ENCODE results near the gene NSMCE1. TPM values are rescaled to one million over a fixed set of nuclear protein-coding genes. Genes with fewer than 3 reads are reported as not detected.
"Not testable (repeated sequence)": the region's sequence is repeated elsewhere in the genome, so short reads cannot be mapped to it uniquely, and the experiment has no call there.

NSMCE1 gene
- total RNA-seq, 2 donors from 2014 or later: 44.4 to 44.7 TPM

- peak; percentile 92 for ATAC-seq
- DNase-seq: peak in 1 of 2 donors; percentile 63
- intact Hi-C loops (cut with DNase I, micrococcal nuclease): no loop called here
These were observed 54.2 kb downstream of the NSMCE1 start for GRCh38 chr16:27214084-27214961.

GRCh38 chr16:27211026-27211425 is 57.5 kb downstream of the NSMCE1 start:
- ATAC-seq: no peak
- DNase-seq: no peak
- intact Hi-C loops (cut with DNase I, micrococcal nuclease): no loop called here

- ATAC-seq (no peak), DNase-seq (no peak)
- intact Hi-C loops (cut with DNase I, micrococcal nuclease): no loop called here
These were observed 58.4 kb downstream of the NSMCE1 start for GRCh38 chr16:27210174-27210573.

GRCh38 chr16:27209591-27209990 is 59.0 kb downstream of the NSMCE1 start:
- DNase-seq (no peak), ATAC-seq (no peak)
- intact Hi-C loops (cut with DNase I, micrococcal nuclease): no loop called here

GRCh38 chr16:27208796-27209195 is 59.8 kb downstream of the NSMCE1 start:
- no peak for DNase-seq
- peak; percentile 80 for ATAC-seq
- intact Hi-C loops (cut with DNase I, micrococcal nuclease): no loop called here

- DNase-seq (no peak), ATAC-seq (peak; percentile 48)
- intact Hi-C loops (cut with DNase I, micrococcal nuclease): no loop called here
These were observed 60.4 kb downstream of the NSMCE1 start for GRCh38 chr16:27208081-27208680.

- DNase-seq; ATAC-seq; intact Hi-C loops (cut with DNase I, micrococcal nuclease): not testable (repeated sequence)
These were observed 61.5 kb downstream of the NSMCE1 start for GRCh38 chr16:27207121-27207520.

GRCh38 chr16:27205423-27206065 is 63.0 kb downstream of the NSMCE1 start:
- no peak for DNase-seq
- no peak for ATAC-seq
- intact Hi-C loops (cut with DNase I, micrococcal nuclease): no loop called here

- intact Hi-C loops (cut with DNase I, micrococcal nuclease): no loop called here
- ATAC-seq (no peak), DNase-seq (no peak)
These were observed 64.2 kb downstream of the NSMCE1 start for GRCh38 chr16:27204312-27204915.

- intact Hi-C loops (cut with DNase I, micrococcal nuclease): no loop called here
- peak; percentile 91 for ATAC-seq
- peak; percentile 99 to 100 for DNase-seq
These were observed 64.9 kb downstream of the NSMCE1 start, which contains the start of gene KDM8 for GRCh38 chr16:27203507-27204311. TSS of gene KDM8 (plus strand) at chr16:27203526. CDS start at chr16:27210124, 6,598 bp downstream.

- intact Hi-C loops (cut with DNase I, micrococcal nuclease): no loop called here
- peak; percentile 82 for ATAC-seq
- peak; percentile 95 to 97 for DNase-seq
These were observed 65.6 kb downstream of the NSMCE1 start for GRCh38 chr16:27202923-27203506.

GRCh38 chr16:27200914-27201313 is 67.7 kb downstream of the NSMCE1 start:
- ATAC-seq; intact Hi-C loops (cut with DNase I, micrococcal nuclease); DNase-seq: not testable (repeated sequence)

GRCh38 chr16:27199736-27200135 is 68.8 kb downstream of the NSMCE1 start:
- intact Hi-C loops (cut with DNase I, micrococcal nuclease): no loop called here
- ATAC-seq (no peak), DNase-seq (no peak)

GRCh38 chr16:27199235-27199586 is 69.4 kb downstream of the NSMCE1 start:
- intact Hi-C loops (cut with DNase I, micrococcal nuclease): no loop called here
- ATAC-seq: no peak

GRCh38 chr16:27198451-27199234 is 69.9 kb downstream of the NSMCE1 start:
- intact Hi-C loops (cut with DNase I, micrococcal nuclease): no loop called here
- DNase-seq (no peak), ATAC-seq (no peak)

More at GRCh38 chr16:27199235-27199586, 69.4 kb downstream of the NSMCE1 start:
- DNase-seq: no peak

GRCh38 chr16:27197004-27197403 is 71.6 kb downstream of the NSMCE1 start:
- no peak for ATAC-seq
- intact Hi-C loops (cut with DNase I, micrococcal nuclease): no loop called here
- no peak for DNase-seq

GRCh38 chr16:27195941-27196595 is 72.5 kb downstream of the NSMCE1 start:
- ATAC-seq (peak; percentile 93), DNase-seq (no peak)
- intact Hi-C loops (cut with DNase I, micrococcal nuclease): no loop called here
